NCI-H1436 treated with DMSO at 0.1 percent for 48 hours (cell line): ENCODE results near the gene MYD88.

Experiments used
- DNase-seq: peaks from one replicate; lab custom pipeline; 2025; lab: John Stamatoyannopoulos, UW

The MYD88 gene

GRCh38 chr3:38112378-38112761 lies 26.1 kb upstream of the MYD88 start:
- DNase-seq, result no peak

- DNase-seq, result no peak
Measured at GRCh38 chr3:38114052-38114874, 24.2 kb upstream of the MYD88 start.

- no peak for DNase-seq
Measured at GRCh38 chr3:38114875-38115644, 23.4 kb upstream of the MYD88 start.

- no peak for DNase-seq
Measured at GRCh38 chr3:38115645-38116427, 22.6 kb upstream of the MYD88 start.

- no peak for DNase-seq
Measured at GRCh38 chr3:38116471-38117162, 21.8 kb upstream of the MYD88 start.

GRCh38 chr3:38117163-38117716 lies 21.2 kb upstream of the MYD88 start:
- no peak for DNase-seq

GRCh38 chr3:38117748-38118420 lies 20.6 kb upstream of the MYD88 start:
- DNase-seq, result no peak

- DNase-seq, result no peak
Measured at GRCh38 chr3:38118421-38119247, 19.8 kb upstream of the MYD88 start.

- no peak for DNase-seq
Measured at GRCh38 chr3:38119248-38119544, 19.3 kb upstream of the MYD88 start.

GRCh38 chr3:38119821-38120692 lies 18.4 kb upstream of the MYD88 start:
- DNase-seq, result no peak

GRCh38 chr3:38120693-38121450 lies 17.6 kb upstream of the MYD88 start:
- no peak for DNase-seq

- DNase-seq, result no peak
Measured at GRCh38 chr3:38121451-38121831, 17.0 kb upstream of the MYD88 start.

GRCh38 chr3:38121832-38122461 lies 16.5 kb upstream of the MYD88 start:
- DNase-seq, result no peak

GRCh38 chr3:38122712-38123290 lies 15.7 kb upstream of the MYD88 start:
- DNase-seq, result no peak

- no peak for DNase-seq
Measured at GRCh38 chr3:38124324-38125122, 13.9 kb upstream of the MYD88 start.

GRCh38 chr3:38125305-38126120 lies 12.9 kb upstream of the MYD88 start:
- no peak for DNase-seq
